Activated T-helper 2 cell treated with anti-CD3 and anti-CD28 coated beads, Interferon-gamma antibody, Interleukin-2, Interleukin-4, amounts not matched to agents 10 μg/mL and 5 μg/mL and 100 μg/mL, durations not matched to agents 14 hours and 24 hours and 36 hours (primary cell): ENCODE measurements around the gene SEPTIN6. TPM values are rescaled to one million over a fixed set of nuclear protein-coding genes. Genes with fewer than 3 reads are reported as not detected.
"Not testable (repeated sequence)": the region's sequence is repeated elsewhere in the genome, so short reads cannot be mapped to it uniquely, and the experiment has no call there.

Experiments
- DNase-seq: peaks from one replicate; pipeline ENCODE4 v3.0.0; 2021; ENCODE audit warnings: low spot score
- H3K27ac Mint-ChIP-seq: one replicate; pipeline ENCODE4 v1.8.0; 2021; ENCODE audit warnings: mixed read lengths
- H3K27me3 Mint-ChIP-seq: one replicate; pipeline ENCODE4 v1.8.0; 2021; ENCODE audit warnings: low read depth, mixed read lengths
- H3K36me3 Mint-ChIP-seq: one replicate; pipeline ENCODE4 v1.8.0; 2021; ENCODE audit warnings: low read depth, mixed read lengths
- H3K4me1 Mint-ChIP-seq: one replicate; pipeline ENCODE4 v1.8.0; 2021; ENCODE audit warnings: low read depth, mixed read lengths
- H3K4me3 Mint-ChIP-seq: one replicate; pipeline ENCODE4 v1.8.0; 2021; ENCODE audit warnings: low read depth, mild to moderate bottlenecking, moderate library complexity, mixed read lengths
- H3K9me3 Mint-ChIP-seq: one replicate; pipeline ENCODE4 v1.8.0; 2021; ENCODE audit warnings: mixed read lengths
- intact Hi-C: fragments of 100-400 bp; cut with micrococcal nuclease; formaldehyde crosslinking; loops from one replicate; pipeline ENCODE4 v1.15.1; 2023
- total RNA-seq: library from RNA; stranded (reverse); gene quantifications from 2 replicates; pipeline ENCODE4 v1.2.3, GENCODE V29; 2022

The SEPTIN6 gene
- total RNA-seq, 1 donor from 2014 or later, result 179 TPM

GRCh38 chrX:119664877-119665276 lies 28.1 kb downstream of the SEPTIN6 start:
- H3K9me3 Mint-ChIP-seq, intact Hi-C loops, H3K4me3 Mint-ChIP-seq, H3K4me1 Mint-ChIP-seq, H3K27ac Mint-ChIP-seq, DNase-seq, H3K27me3 Mint-ChIP-seq: not testable (repeated sequence)
- H3K36me3 Mint-ChIP-seq, result peaks cover 45% of the 10 kb centered on the region

GRCh38 chrX:119661486-119661885 lies 31.5 kb downstream of the SEPTIN6 start:
- no peak for DNase-seq
- peaks cover 20% of the 10 kb centered on the region for H3K4me1 Mint-ChIP-seq
- H3K9me3 Mint-ChIP-seq, result no peaks in the 10 kb centered on the region
- no peak overlapping the region for H3K27ac Mint-ChIP-seq
- intact Hi-C loops, result no loop called here
- no peak overlapping the region for H3K4me3 Mint-ChIP-seq
- no peaks in the 10 kb centered on the region for H3K27me3 Mint-ChIP-seq
- peaks cover 56% of the 10 kb centered on the region for H3K36me3 Mint-ChIP-seq

GRCh38 chrX:119659522-119659921 lies 33.4 kb downstream of the SEPTIN6 start:
- intact Hi-C loops, result no loop called here
- no peaks in the 10 kb centered on the region for H3K27me3 Mint-ChIP-seq
- no peak overlapping the region for H3K4me3 Mint-ChIP-seq
- peaks cover 28% of the 10 kb centered on the region for H3K4me1 Mint-ChIP-seq
- H3K9me3 Mint-ChIP-seq, result no peaks in the 10 kb centered on the region
- no peak for DNase-seq
- peaks cover 63% of the 10 kb centered on the region for H3K36me3 Mint-ChIP-seq
- H3K27ac Mint-ChIP-seq, result peak overlapping the region; percentile 70

- no peaks in the 10 kb centered on the region for H3K9me3 Mint-ChIP-seq
- H3K4me3 Mint-ChIP-seq, result peak overlapping the region; percentile 52
- H3K27ac Mint-ChIP-seq, result peak overlapping the region; percentile 66
- no peaks in the 10 kb centered on the region for H3K27me3 Mint-ChIP-seq
- peaks cover 70% of the 10 kb centered on the region for H3K36me3 Mint-ChIP-seq
- peak; percentile 14 for DNase-seq
- intact Hi-C loops, result no loop called here
- peaks cover 33% of the 10 kb centered on the region for H3K4me1 Mint-ChIP-seq
Measured at GRCh38 chrX:119655125-119655524, 37.8 kb downstream of the SEPTIN6 start.

GRCh38 chrX:119654112-119654531 lies 38.8 kb downstream of the SEPTIN6 start:
- H3K4me3 Mint-ChIP-seq, result no peak overlapping the region
- no peaks in the 10 kb centered on the region for H3K9me3 Mint-ChIP-seq

GRCh38 chrX:119648421-119648775 lies 44.6 kb downstream of the SEPTIN6 start:
- Mint-ChIP-seq H3K27me3 (no peaks in the 10 kb centered on the region), H3K4me3 (no peak overlapping the region), H3K4me1 (peaks cover 17% of the 10 kb centered on the region), H3K36me3 (peaks cover 52% of the 10 kb centered on the region), H3K9me3 (no peaks in the 10 kb centered on the region), H3K27ac (peak overlapping the region; percentile 85)
- DNase-seq, result no peak
- intact Hi-C loops, result loop anchor here (1.0 to 5.0 kb wide), 4 partner anchors 34 to 74 kb away; partner anchors contain the start of genes NKRF and UBE2A

More at GRCh38 chrX:119654112-119654531, 38.8 kb downstream of the SEPTIN6 start:
- peak overlapping the region; percentile 58 for H3K27ac Mint-ChIP-seq
- H3K27me3 Mint-ChIP-seq, result no peaks in the 10 kb centered on the region
- intact Hi-C loops, result no loop called here
- H3K36me3 Mint-ChIP-seq, result peaks cover 69% of the 10 kb centered on the region
- DNase-seq, result no peak
- peaks cover 30% of the 10 kb centered on the region for H3K4me1 Mint-ChIP-seq

GRCh38 chrX:119647552-119648420 lies 45.2 kb downstream of the SEPTIN6 start:
- Mint-ChIP-seq H3K4me1 (peaks cover 17% of the 10 kb centered on the region), H3K27ac (peak overlapping the region; percentile 85), H3K36me3 (peaks cover 46% of the 10 kb centered on the region), H3K27me3 (no peaks in the 10 kb centered on the region), H3K4me3 (no peak overlapping the region), H3K9me3 (no peaks in the 10 kb centered on the region)
- intact Hi-C loops, result loop anchor here (1.0 to 5.0 kb wide), 4 partner anchors 35 to 73 kb away; partner anchors contain the start of genes NKRF and UBE2A
- peak; percentile 27 for DNase-seq

GRCh38 chrX:119647089-119647488 lies 45.9 kb downstream of the SEPTIN6 start:
- H3K36me3 Mint-ChIP-seq, result peaks cover 41% of the 10 kb centered on the region
- peaks cover 17% of the 10 kb centered on the region for H3K4me1 Mint-ChIP-seq
- H3K27ac Mint-ChIP-seq, result peak overlapping the region; percentile 69
- H3K27me3 Mint-ChIP-seq, result no peaks in the 10 kb centered on the region
- no peak overlapping the region for H3K4me3 Mint-ChIP-seq
- intact Hi-C loops, result loop anchor here (5.0 kb wide), 1 partner anchor 40 kb away; the partner anchor contains the start of gene NKRF
- no peak for DNase-seq
- H3K9me3 Mint-ChIP-seq, result no peaks in the 10 kb centered on the region

- Mint-ChIP-seq H3K4me3 (no peak overlapping the region), H3K27ac (peak overlapping the region; percentile 69), H3K9me3 (no peaks in the 10 kb centered on the region), H3K4me1 (peaks cover 17% of the 10 kb centered on the region), H3K36me3 (peaks cover 38% of the 10 kb centered on the region), H3K27me3 (no peaks in the 10 kb centered on the region)
- no peak for DNase-seq
- intact Hi-C loops, result loop anchor here (5.0 kb wide), 1 partner anchor 39 kb away; the partner anchor contains the start of gene NKRF
Measured at GRCh38 chrX:119646515-119646914, 46.5 kb downstream of the SEPTIN6 start.

- H3K4me1 Mint-ChIP-seq, result peaks cover 10% of the 10 kb centered on the region
- H3K27me3 Mint-ChIP-seq, result no peaks in the 10 kb centered on the region
- H3K36me3 Mint-ChIP-seq, result peaks cover 42% of the 10 kb centered on the region
- no peak for DNase-seq
- H3K27ac Mint-ChIP-seq, result no peak overlapping the region
- H3K9me3 Mint-ChIP-seq, result no peaks in the 10 kb centered on the region
- H3K4me3 Mint-ChIP-seq, result no peak overlapping the region
- intact Hi-C loops, result no loop called here
Measured at GRCh38 chrX:119643696-119644095, 49.3 kb downstream of the SEPTIN6 start.

Other genes with a start within 250 kb of the SEPTIN6 start
- gene SLC25A5, start 224.7 kb downstream of the SEPTIN6 start, total RNA-seq, result 523 and 528 TPM in 2 replicates
- 21.9 and 22.0 TPM in 2 replicates for gene STEEP1, start 127.8 kb downstream of the SEPTIN6 start, total RNA-seq
- 60.6 and 61.6 TPM in 2 replicates for gene UBE2A, start 118.6 kb downstream of the SEPTIN6 start, total RNA-seq
- 25.1 and 25.9 TPM in 2 replicates for gene NKRF, start 86.7 kb downstream of the SEPTIN6 start, total RNA-seq
- gene SOWAHD, start 65.4 kb upstream of the SEPTIN6 start, total RNA-seq, result 0.46 and 0.59 TPM in 2 replicates
- gene RPL39, start 98.5 kb upstream of the SEPTIN6 start, total RNA-seq, result 2,137 and 2,151 TPM in 2 replicates
- gene UPF3B, start 159.8 kb upstream of the SEPTIN6 start, total RNA-seq, result 13.9 TPM in 2 replicates
- gene RNF113A, start 178.6 kb upstream of the SEPTIN6 start, total RNA-seq, result 24.0 and 26.8 TPM in 2 replicates
- 82.6 and 84.4 TPM in 2 replicates for gene NDUFA1, start 178.7 kb upstream of the SEPTIN6 start, total RNA-seq
- gene AKAP14, start 202.7 kb upstream of the SEPTIN6 start, total RNA-seq, result not detected in 2 replicates